GM18502 (cell line): Measurements from ENCODE around the gene ELL.

Source experiments
- ATAC-seq: cut with Tn5 transposase; IDR thresholded peaks from one replicate; pipeline ENCODE4 v1.9.1; 2021; ENCODE audit warnings: mild to moderate bottlenecking; ENCODE audit not compliant: unreplicated experiment, poor library complexity

ELL gene

GRCh38 chr19:18491995-18492953, 29.6 kb downstream of the ELL start:
- ATAC-seq, result no peak

DNA sequence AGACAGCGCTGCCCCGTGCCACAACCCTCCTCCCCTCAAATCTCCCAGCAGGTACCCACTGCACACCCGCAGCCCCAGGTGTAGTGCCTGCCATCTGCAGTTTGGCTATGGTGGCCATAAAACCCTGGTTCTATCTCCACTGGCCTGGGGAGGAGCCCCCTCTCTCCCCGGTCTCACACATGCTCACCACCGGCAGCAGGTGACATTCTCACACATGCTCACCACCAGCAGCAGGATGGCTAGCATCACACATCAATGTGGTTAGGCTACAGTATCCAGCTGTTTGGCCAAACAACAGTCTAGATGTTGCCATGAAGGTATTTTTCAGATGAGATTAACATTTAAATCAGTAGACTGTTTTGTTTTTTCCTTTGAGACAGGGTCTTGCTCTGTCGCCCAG, 31.1 kb downstream of the ELL start:
- ATAC-seq, result no peak

DNA sequence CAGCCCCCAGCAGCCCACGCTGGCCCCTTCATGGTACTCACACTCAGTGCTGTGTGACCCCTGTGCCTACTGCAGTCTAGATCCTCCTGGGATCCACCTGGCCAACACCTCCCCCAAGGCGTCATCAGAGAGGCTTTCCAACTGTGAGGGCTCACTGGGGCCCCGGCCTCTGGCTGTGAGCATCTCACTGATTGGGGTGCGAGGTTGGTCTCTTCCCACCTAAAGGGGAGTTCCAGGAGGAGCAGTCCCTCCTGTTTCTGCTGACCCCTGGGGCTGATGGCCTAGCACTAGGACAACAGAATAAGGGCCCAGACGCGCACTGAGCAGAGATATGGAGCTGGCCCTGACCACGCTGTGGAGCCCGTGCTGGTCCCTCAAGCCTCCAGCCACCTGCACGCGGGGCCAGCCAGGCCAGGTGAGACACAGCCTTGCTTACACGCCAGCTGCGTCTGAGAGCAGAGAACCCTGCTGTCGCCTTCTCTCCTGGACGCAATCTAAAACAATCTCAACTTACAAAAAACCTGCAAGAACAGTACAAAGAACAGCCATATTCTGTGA, 32.2 kb downstream of the ELL start:
- ATAC-seq, result no peak

GRCh38 chr19:18488838-18489626, 32.8 kb downstream of the ELL start:
- ATAC-seq, result no peak

DNA sequence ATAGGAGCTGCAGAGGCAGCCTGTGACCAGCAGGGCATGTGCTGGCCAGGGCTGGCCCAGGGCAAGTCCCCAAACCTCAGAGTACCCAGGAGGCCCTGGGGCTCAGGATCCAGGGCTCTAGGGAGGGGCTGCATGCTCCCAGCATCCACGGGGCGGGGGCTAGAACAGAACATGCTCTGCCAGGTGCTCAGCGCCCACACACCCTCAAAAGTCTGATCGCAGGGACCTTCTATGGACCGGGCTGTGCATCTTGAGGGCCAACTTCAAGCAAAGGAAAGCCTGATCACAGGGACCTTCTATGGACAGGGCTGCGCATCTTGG, 33.5 kb downstream of the ELL start:
- ATAC-seq, result no peak

- ATAC-seq, result no peak
Observed at GRCh38 chr19:18487576-18488402, 34.1 kb downstream of the ELL start.

DNA sequence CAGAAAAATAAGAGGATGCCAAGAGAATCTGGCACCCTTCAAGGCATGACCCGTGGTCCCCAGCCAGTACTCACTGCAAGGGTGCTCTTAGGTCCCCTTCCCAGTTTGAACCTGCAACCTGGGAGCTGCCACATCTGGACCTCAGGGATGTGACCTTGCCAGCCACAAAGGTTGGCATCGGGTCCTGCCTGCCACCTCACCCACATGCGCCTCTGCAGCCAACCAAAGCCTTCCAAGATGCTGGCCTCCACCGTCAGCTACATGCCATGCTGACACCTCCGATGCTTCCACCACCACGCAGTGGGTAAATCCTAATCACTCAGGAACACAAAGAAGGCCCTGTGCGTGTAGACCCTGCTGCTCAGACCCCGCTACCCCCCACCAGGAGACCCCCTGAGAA, 35.1 kb downstream of the ELL start:
- no peak for ATAC-seq

DNA sequence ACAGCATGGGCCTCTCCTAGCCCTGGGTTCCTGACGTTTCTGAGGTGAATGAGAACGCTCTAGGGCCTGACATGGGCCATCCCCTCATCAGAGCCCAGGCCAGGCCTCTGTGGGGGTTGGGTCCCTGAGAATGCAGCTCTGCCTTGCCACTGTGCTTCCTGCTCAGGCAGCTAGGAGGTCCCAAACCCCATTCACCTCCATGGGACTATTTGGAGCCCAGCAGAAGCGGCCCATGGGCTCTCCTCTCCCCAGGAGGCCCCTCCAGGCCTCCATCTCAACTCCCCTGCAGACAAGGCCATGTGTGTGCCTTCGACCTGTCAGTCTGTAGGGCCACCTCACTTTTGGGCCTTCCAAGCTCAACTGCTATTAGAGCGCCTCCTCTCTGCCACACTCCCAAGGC, 36.9 kb downstream of the ELL start:
- ATAC-seq, result no peak

GRCh38 chr19:18483119-18483890, 38.6 kb downstream of the ELL start:
- ATAC-seq, result no peak

DNA sequence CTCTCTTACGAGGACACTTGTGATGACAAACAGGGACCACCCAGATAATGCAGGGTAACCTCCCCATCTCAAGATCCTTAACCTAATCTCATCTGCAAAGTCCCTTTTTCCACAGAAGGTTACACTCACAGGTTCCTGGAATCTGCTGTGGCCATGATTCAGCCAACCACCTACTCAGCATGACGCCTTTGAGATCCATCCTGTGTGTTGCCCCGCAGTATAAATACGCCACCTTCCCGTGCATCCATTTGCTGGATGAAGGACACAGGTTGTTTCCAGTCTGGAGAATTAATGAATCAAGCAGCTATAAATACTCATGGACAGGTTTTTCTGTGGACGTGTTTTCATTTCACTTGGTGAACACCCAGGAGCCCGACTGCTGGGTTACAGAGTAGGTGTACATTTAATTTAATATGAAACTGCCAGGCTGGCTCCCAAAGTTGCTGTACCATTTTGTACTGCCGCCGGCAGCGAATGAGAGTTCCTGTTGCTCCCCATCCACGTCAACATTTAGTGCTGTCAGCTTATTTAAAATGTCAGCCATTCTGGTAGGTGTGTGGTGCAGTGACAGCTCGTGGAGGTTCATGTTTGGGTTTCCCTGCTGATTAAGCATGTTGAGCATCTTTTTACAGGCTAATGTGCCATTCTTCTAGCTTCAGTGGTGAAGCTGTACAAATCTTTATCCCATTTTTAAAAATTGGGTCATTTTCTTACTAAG, 40.2 kb downstream of the ELL start:
- no peak for ATAC-seq

- ATAC-seq, result no peak
Observed at GRCh38 chr19:18480006-18480691, 41.7 kb downstream of the ELL start.

DNA sequence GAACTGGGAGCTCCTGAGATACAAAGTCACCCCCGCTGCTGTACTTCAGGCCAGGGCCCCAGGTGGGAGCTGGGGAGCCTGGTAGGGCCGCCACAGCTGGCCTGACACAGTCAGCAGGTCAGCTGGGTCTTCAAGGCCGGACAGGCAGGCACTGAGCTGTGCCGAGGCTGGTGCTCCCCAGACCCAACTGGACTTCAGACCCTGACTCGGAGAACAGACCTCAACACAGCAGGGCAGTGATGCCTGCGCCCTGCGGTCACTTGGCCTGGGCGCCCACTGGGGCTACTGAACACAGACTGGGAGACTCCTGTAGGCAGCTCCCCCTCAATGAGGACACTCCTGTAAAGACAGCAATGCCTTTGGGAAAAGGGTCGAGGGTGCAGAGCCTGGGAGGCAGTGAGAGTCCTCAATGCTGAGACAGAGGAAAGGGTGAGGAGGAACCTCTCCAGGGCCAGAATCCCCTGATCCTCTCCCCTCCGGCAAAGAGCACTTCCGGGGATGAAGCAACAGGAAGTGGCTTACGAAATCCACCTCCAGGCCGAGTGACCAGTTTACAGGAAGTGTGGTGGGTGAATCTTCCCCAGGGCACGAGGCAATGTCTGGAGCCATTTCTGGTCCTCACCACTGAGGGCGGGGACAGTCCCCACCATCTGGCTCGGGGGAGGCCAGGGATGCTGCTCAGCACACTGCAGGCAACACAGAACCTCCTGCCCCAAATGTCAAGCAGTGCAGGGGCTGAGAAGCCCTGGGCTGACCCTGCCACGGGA, 43.1 kb downstream of the ELL start:
- ATAC-seq, result no peak

DNA sequence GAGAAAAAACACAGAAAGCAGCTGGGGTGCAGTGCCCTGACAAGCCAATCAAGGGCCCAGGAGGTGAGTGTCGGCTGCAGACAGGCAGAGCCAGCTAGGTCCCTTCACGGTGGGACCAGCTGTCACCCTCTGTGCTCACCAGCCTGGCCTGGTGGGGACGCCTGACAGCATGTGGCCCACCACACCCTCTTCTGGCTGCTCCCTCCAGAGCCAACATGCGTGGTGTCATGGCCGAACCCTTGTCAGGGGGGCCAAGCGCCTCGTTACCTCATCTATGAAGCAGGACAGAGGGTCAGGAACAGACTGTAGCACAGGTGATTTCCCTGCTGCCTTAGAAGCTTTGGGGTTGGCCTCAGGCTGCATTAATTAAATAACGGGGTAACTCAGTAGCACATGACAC, 43.9 kb downstream of the ELL start:
- no peak for ATAC-seq

DNA sequence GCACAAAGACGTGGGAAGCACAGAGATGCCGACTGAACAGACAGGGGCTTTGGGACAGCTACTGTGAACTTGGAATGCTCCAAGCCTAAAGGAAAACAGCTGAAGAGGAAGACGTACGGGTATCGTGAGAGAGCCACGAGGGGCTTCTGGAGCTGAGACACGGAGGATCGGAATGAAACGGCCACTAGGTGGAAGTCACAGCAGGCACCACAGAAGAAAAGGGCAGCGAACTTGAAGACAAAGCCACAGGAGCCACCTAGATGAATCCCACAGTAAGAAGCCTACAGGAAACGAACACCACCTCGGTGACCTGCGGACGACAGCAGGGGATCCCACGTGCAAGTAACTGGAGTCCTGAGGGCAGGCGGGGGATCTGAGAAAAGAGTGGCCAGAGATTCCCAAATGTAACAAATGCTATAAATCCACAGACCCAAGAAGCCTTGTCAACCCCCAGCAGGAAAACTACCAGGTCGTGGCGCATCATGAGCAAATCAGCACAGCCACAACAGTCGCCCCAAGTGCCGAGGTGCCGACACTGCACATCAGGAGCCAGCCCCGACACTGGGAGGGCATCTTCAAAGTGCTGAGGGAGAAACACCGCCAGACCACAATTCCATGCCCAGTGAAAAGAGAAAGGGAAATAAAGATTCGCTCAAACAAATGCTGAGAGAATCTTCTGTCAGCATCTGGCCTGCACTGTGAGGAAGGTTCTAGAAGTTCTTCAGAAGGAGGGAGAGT, 44.7 kb downstream of the ELL start:
- ATAC-seq, result no peak

DNA sequence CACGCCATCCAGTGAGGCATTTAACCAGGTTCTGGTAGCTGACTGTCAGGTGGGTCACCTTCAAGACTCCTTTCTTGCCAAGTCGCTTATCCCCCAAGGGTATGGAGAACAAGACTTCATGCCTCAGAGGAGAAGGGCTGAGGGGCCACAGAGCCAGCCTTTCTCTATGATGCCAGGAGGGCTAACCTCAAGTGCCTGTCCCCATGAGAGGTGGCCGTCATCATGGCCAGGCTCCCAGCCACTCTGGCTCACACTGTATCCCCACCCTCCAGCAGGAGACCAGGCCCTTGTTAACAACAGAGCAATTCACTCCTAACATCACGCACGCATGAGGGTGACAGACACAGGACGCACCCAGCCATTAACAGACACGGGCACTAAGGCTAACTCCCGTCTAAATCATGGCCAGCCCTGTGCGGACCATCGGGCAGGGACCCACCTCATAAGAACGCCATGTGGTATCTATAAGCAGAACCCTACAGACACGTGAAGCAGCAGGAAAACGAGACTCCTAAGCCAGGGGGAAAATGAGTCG, 45.3 kb downstream of the ELL start:
- ATAC-seq, result no peak

GRCh38 chr19:18475762-18476331, 46.0 kb downstream of the ELL start:
- ATAC-seq, result no peak
